NCI-H1694 treated with DMSO at 0.1 percent for 48 hours (cell line): Measurements from ENCODE around the gene SLBP.
"Not testable (repeated sequence)": the region's sequence is repeated elsewhere in the genome, so short reads cannot be mapped to it uniquely, and the experiment has no call there.

Source experiments
- DNase-seq: peaks from one replicate; lab custom pipeline; 2025; lab: John Stamatoyannopoulos, UW

Gene SLBP

GRCh38 chr4:1675802-1676137, 36.3 kb downstream of the SLBP start:
- no peak for DNase-seq

GRCh38 chr4:1675136-1675801, 36.9 kb downstream of the SLBP start:
- DNase-seq: no peak

DNA sequence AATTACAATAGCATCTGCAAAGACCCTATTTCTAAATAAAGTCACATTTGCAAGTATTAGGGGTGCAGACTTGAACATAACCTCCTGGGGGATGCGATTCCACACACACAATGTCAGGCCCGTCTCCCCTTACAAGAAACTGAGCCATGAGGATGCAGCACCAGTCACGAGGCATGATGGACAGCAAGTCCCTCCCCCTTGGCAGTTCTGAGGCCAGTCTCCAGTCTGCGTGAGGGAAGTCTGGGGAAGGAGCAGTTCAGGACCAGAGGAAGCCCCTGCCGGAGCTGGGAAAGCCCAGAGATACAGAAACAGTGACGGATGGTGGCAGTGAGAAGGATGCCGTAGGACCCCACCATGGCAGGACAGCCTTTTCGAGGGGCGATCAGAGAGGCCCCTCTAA, 37.4 kb downstream of the SLBP start:
- no peak for DNase-seq

DNA sequence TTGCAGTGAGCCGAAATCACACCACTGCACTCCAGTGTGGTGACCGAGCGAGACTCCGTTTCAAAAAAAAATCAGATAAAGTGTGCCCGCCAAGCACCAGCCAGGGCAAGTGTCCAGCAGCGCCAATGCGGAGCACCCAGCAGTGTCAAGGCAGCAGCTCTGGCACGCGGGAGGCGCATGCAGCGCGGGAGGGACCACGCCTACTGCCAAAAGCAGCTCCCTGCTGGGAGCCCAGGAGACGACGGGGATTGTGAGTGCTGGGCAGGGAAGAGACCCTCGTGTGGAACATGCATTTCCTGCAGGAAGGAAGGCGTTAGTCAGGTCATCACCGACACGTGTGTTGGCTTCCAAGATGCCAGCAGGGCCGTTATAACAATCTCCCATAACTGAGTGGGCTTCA, 38.4 kb downstream of the SLBP start:
- no peak for DNase-seq

GRCh38 chr4:1671011-1671410, 41.1 kb downstream of the SLBP start:
- not testable (repeated sequence) for DNase-seq

GRCh38 chr4:1670279-1670678, 41.8 kb downstream of the SLBP start:
- no peak for DNase-seq

DNA sequence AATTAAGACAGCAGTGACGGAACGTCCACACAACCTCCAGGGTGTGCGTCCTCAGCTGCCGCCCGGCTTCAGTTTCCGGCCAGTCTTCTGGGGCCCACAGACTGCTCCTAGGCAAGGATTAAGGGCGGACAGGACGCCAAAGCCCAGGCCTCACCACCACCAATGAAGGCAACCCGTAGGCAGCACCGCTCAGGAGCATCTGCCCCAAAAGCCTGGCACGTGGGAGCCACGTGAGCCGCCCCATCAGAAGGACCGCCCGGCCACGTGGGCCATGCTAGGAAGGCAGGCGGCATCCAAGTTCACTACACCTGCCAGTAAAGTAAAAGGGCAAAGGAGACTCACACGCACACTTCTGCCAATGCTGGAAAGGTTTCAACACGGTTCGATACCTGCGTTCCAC, 42.3 kb downstream of the SLBP start:
- DNase-seq: no peak

DNA sequence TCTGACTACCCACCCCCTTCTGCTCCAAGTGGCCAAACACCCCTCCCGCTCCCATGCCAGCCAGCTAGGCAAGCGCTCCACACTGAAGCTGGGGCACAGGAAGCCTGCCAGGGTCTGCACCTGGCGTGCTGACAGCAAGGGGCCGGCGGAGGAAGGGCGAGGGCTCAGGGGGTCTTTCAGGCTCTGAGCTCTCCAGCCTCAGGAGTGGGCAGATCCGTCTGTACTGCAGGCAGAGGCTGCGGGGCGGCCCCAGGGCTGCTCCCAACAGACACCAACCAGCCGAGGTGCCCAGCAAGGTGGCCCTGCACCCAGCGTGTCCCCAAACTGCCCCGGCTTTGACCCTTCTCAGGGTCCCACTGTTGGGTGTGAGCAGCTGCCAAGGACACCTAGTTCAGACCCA, 42.8 kb downstream of the SLBP start:
- no peak for DNase-seq

- DNase-seq: no peak
Observed at GRCh38 chr4:1668488-1668840, 43.7 kb downstream of the SLBP start.

GRCh38 chr4:1667273-1667672, 44.8 kb downstream of the SLBP start:
- no peak for DNase-seq

GRCh38 chr4:1666391-1666790, 45.7 kb downstream of the SLBP start:
- no peak for DNase-seq

GRCh38 chr4:1664141-1664540, 48.0 kb downstream of the SLBP start:
- no peak for DNase-seq

DNA sequence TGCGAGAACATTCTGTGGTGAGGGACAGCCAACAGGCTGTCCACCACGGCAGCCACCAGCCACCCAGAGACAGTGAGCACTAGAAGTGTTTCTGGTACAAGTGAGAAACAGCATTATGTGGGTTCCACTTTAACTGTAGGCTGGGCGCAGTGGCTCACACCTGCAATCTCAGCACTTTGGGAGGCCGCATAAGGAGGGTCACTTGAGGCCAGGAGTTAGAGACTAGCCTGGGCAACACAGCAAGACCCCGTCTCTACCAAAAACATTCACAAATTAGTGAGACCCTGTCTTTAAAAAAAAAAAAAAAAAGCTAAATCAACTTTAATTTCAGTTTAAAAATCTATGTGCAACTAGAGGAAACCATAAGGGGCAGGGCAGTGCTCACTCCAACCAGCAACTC, 48.6 kb downstream of the SLBP start:
- DNase-seq: no peak

DNA sequence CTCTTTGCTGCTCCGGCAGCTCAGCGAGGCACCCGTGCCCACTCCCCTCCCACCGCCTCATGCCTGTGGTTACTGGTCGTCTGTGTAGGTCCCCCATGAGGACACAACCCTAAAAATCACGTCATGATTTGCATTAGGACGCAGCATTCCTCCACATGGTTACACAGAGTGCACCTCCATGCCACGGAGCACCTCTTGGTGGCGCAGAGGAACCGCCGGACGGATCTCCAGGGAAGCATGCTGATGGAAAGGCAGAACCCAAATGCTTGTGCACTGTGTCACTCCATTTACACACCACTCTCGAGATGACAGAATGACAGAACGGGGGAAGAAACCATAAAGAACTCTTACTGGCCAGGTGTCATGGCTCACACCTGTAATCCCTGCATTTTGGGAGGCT, 50.4 kb downstream of the SLBP start:
- DNase-seq: no peak

- DNase-seq: no peak
Observed at GRCh38 chr4:1660948-1661677, 51.0 kb downstream of the SLBP start.

- no peak for DNase-seq
Observed at GRCh38 chr4:1659104-1660043, 52.7 kb downstream of the SLBP start.

DNA sequence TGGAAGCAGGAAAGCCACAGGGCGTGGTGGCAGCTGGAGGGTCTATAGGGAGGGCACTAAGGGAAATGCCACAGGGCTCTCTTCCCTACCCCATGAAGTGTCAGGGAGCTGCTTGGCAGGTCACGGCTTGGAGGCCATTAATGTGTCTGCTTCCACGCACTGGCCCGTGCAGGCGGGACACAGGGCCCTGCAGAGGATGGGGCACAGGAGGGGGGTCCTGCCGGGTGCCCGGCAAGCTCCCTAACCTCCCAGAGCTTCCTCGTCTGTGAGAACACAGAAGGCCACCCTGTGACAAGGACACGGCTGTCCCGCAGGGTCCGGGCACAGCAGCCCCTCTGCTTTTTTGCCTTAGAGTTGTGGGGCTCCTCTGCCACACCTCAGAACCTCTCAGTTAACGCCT, 53.5 kb downstream of the SLBP start:
- DNase-seq: no peak

DNA sequence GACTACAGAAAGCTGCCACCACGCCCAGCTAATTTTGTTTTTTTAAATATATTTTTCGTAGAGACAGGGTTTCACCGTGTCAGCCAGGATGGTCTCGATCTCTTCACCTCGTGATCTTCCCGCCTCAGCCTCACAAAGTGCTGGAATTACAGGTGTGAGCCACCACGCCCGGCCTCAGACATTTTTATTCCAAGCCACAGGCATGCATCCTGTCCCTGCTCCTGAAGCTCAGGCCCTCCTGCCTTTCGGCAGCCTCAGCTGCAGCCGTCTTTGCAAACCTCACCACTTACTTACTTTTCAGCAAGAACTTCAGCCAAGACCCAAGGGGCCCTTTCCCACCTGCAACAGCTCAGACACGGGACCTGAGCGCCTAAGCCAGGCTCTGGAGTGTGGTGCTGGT, 54.0 kb downstream of the SLBP start:
- DNase-seq: no peak

GRCh38 chr4:1656986-1657385, 55.1 kb downstream of the SLBP start:
- DNase-seq: no peak

GRCh38 chr4:1656132-1656531, 56.0 kb downstream of the SLBP start:
- no peak for DNase-seq

GRCh38 chr4:1655676-1656075, 56.4 kb downstream of the SLBP start:
- no peak for DNase-seq

DNA sequence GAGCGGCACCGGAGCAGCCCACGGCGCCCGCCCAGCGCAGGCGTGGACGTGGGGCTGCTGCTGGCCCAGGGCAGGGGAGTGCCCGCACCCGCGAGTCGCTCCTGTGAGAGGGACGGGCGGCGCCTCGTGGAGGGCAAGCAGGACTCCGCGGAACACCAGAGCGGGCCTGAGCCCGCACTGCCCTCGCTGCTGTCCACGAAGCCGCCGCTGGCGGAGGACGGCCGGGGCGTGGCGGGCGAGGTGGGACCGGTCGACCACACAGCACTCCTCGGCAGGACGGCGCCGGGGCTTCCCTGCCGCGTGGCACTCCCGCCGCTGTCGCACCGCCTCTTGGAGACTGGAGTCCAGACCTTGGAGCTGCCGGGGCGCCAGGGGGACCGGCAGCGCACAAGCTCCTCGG, 57.0 kb downstream of the SLBP start:
- DNase-seq: no peak
